GM21381 (cell line): ENCODE measurements around the gene CTU2.

ENCODE experiments used
- ATAC-seq: cut with Tn5 transposase; IDR thresholded peaks from one replicate; pipeline ENCODE4 v1.9.1; 2021; ENCODE audit warnings: mild to moderate bottlenecking, moderate library complexity; ENCODE audit not compliant: unreplicated experiment

CTU2 gene

GRCh38 chr16:88726981-88727380 lies 20.7 kb downstream of the CTU2 start:
- no peak for ATAC-seq

GRCh38 chr16:88727871-88728270 lies 21.6 kb downstream of the CTU2 start:
- no peak for ATAC-seq

GRCh38 chr16:88730632-88731607 lies 24.6 kb downstream of the CTU2 start:
- no peak for ATAC-seq

GRCh38 chr16:88731699-88732098 lies 25.4 kb downstream of the CTU2 start:
- no peak for ATAC-seq

- no peak for ATAC-seq
Observed at GRCh38 chr16:88732172-88732960, 26.1 kb downstream of the CTU2 start.

GRCh38 chr16:88732961-88733294 lies 26.6 kb downstream of the CTU2 start:
- ATAC-seq, result no peak

- no peak for ATAC-seq
Observed at GRCh38 chr16:88733630-88734360, 27.5 kb downstream of the CTU2 start.

- ATAC-seq, result no peak
Observed at GRCh38 chr16:88734361-88734728, 28.0 kb downstream of the CTU2 start.

- ATAC-seq, result no peak
Observed at GRCh38 chr16:88735121-88735520, 28.8 kb downstream of the CTU2 start.

GRCh38 chr16:88735616-88736015 lies 29.3 kb downstream of the CTU2 start:
- ATAC-seq, result no peak

- no peak for ATAC-seq
Observed at GRCh38 chr16:88736088-88736487, 29.8 kb downstream of the CTU2 start.

GRCh38 chr16:88736496-88736895 lies 30.2 kb downstream of the CTU2 start:
- ATAC-seq, result no peak

GRCh38 chr16:88737298-88738150 lies 31.2 kb downstream of the CTU2 start:
- ATAC-seq, result no peak

GRCh38 chr16:88738151-88739084 lies 32.1 kb downstream of the CTU2 start:
- ATAC-seq, result no peak

GRCh38 chr16:88739139-88739976 lies 33.1 kb downstream of the CTU2 start:
- no peak for ATAC-seq

GRCh38 chr16:88739977-88740726 lies 33.8 kb downstream of the CTU2 start:
- ATAC-seq, result no peak

GRCh38 chr16:88740727-88741055 lies 34.4 kb downstream of the CTU2 start:
- no peak for ATAC-seq

- no peak for ATAC-seq
Observed at GRCh38 chr16:88741368-88741767, 35.1 kb downstream of the CTU2 start.
